Measurements from ENCODE around the gene FANCI. TPM values are rescaled to one million over a fixed set of nuclear protein-coding genes. Genes with fewer than 3 reads are reported as not detected.

The FANCI gene
- polyA plus RNA-seq, 1 experiment, result 11.5 TPM

DNA sequence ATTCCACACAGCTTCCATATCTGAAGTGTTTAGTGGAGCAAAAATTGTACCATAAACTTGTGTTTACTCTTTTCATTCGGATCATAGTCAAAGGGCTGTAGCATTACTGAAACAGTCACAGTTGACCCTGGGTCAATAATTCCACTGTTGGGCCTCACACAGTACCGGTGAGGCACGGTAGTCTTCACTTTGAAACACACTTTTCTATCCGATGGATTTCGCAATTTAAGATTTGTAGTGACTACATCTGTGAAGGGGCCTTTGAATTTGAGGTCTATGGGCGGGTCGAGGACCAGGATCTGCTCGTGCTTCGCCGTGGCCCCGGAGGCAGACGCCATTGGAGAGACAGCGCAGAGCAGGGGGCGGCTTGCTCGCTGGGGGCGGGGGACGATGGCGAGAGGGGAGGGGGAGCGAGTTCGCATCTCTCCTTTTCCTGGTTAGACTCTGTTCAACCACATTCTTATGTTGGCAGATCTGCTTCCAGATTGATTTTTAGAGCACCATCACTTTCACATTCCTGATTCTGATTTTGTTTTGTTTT, 42.2 kb upstream of the FANCI start:
- H3K27me3 ChIP-seq (ENCODE audit: control insufficient read depth, insufficient read depth, low read length), result no peaks in the 10 kb centered on the region
- POLR2A ChIA-PET, result no interaction called here
- CTCF ChIA-PET, result interaction anchor here (0.6 to 1.9 kb wide), 3 partner anchors 16 to 99 kb away, joined by 3 to 9 read pairs (median 3); no protein-coding TSS in a partner anchor
- H3K36me3 ChIP-seq (ENCODE audit: control insufficient read depth, insufficient read depth, low read length), result no peaks in the 10 kb centered on the region
- TF ChIP-seq, protein P1, sequence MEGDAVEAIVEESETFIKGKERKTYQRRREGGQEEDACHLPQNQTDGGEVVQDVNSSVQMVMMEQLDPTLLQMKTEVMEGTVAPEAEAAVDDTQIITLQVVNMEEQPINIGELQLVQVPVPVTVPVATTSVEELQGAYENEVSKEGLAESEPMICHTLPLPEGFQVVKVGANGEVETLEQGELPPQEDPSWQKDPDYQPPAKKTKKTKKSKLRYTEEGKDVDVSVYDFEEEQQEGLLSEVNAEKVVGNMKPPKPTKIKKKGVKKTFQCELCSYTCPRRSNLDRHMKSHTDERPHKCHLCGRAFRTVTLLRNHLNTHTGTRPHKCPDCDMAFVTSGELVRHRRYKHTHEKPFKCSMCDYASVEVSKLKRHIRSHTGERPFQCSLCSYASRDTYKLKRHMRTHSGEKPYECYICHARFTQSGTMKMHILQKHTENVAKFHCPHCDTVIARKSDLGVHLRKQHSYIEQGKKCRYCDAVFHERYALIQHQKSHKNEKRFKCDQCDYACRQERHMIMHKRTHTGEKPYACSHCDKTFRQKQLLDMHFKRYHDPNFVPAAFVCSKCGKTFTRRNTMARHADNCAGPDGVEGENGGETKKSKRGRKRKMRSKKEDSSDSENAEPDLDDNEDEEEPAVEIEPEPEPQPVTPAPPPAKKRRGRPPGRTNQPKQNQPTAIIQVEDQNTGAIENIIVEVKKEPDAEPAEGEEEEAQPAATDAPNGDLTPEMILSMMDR (IDR thresholded peaks at IDR 0.05; ENCODE audit: insufficient read depth, low read depth, low read length), result no peak
- DNase-seq (ENCODE audit: low read depth), result no peak
- no peak overlapping the region for H3K4me3 ChIP-seq (ENCODE audit: low read depth, low read length)

DNA sequence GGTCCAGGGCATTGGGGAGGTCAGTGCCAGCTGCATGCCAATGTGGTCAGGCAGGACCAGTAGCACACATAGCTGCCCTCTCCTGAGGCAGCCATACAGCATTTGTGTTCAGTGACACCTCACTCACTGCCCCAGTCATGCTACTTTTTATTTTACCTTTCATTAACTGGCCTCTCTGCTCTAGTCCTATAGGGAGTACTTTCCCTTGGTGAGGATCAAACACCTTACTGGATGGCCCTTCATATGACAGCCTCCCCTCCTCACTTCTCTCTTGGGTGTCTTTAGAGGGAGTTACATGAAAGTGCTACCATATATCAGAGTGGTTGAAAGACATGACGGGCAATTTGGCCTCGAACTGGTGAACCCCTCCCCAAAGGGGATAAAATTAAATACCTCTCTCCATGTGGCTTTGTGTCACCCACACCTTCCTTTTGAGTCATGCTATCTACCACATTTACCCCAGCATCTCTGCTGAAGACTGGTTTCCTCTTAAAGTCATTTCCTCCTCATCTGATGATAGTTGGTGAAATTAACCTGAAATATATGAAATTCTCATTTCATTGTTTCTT, 40.0 kb upstream of the FANCI start:
- Histone ChIP-seq H3K36me3 (ENCODE audit: control insufficient read depth, insufficient read depth, low read length) (no peaks in the 10 kb centered on the region), H3K27me3 (ENCODE audit: control insufficient read depth, insufficient read depth, low read length) (no peaks in the 10 kb centered on the region), H3K4me3 (ENCODE audit: low read depth, low read length) (no peak overlapping the region)
- ChIA-PET CTCF (interaction anchor here (1.8 kb wide), 1 partner anchor 156 kb away, joined by 7 read pairs; no protein-coding TSS in a partner anchor), POLR2A (no interaction called here)
- TF ChIP-seq, protein P1 (IDR thresholded peaks at IDR 0.05; ENCODE audit: insufficient read depth, low read depth, low read length), result no peak
- DNase-seq (ENCODE audit: low read depth), result no peak

- no peak for DNase-seq (ENCODE audit: low read depth)
- H3K36me3 ChIP-seq (ENCODE audit: control insufficient read depth, insufficient read depth, low read length), result no peaks in the 10 kb centered on the region
- 0 out of 2 replicates have a peak, but pooled peaks cover 1% of the 10 kb centered on the region for H3K27me3 ChIP-seq (ENCODE audit: control insufficient read depth, insufficient read depth, low read length)
- ChIA-PET CTCF (interaction anchor here (0.6 to 3.3 kb wide), 53 partner anchors 9 to 404 kb away, joined by 3 to 61 read pairs (median 4); partner anchors contain the start of gene FANCI), POLR2A (no interaction called here)
- TF ChIP-seq, protein P1 (IDR thresholded peaks at IDR 0.05; ENCODE audit: insufficient read depth, low read depth, low read length), result no peak
- no peak overlapping the region for H3K4me3 ChIP-seq (ENCODE audit: low read depth, low read length)
These were observed 37.7 kb upstream of the FANCI start for GRCh38 chr15:89205991-89206585.

DNA sequence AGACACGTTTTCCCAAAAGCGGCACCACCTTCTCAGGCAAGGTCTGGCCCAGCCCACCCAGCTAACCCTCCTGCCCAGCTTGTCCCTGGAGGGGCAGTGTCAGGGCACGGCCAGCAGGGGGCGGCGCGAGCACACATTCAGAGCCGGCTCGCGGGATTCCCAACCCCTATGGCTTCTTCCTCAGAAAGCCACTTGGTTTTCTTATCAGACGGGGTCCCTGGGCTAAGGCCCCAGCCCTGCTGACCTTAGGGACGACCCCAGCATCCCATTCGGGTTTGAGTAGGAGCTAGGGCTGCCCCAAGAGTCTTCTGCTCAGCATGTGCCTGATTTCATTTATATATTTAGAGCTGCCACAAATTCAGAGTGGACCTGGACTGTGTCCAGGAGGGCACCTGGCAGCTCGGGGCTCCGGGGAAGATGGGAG, 36.9 kb upstream of the FANCI start:
- POLR2A ChIA-PET, result no interaction called here
- TF ChIP-seq, protein P1 (IDR thresholded peaks at IDR 0.05; ENCODE audit: insufficient read depth, low read depth, low read length), result peak; percentile 100
- CTCF ChIA-PET, result interaction anchor here (0.6 to 3.3 kb wide), 59 partner anchors 9 to 404 kb away, joined by 3 to 61 read pairs (median 4); partner anchors contain the start of genes FANCI and POLG
- Histone ChIP-seq H3K36me3 (ENCODE audit: control insufficient read depth, insufficient read depth, low read length) (no peaks in the 10 kb centered on the region), H3K27me3 (ENCODE audit: control insufficient read depth, insufficient read depth, low read length) (0 out of 2 replicates have a peak, but pooled peaks cover 1% of the 10 kb centered on the region), H3K4me3 (ENCODE audit: low read depth, low read length) (no peak overlapping the region)
- DNase-seq (ENCODE audit: low read depth), result no peak

GRCh38 chr15:89208256-89208655, 35.5 kb upstream of the FANCI start:
- TF ChIP-seq, protein P1 (IDR thresholded peaks at IDR 0.05; ENCODE audit: insufficient read depth, low read depth, low read length), result no peak
- ChIA-PET POLR2A (no interaction called here), CTCF (interaction anchor here (2.0 to 3.3 kb wide), 4 partner anchors 13 to 94 kb away, joined by 10 to 61 read pairs (median 28); no protein-coding TSS in a partner anchor)
- H3K4me3 ChIP-seq (ENCODE audit: low read depth, low read length), result no peak overlapping the region
- no peaks in the 10 kb centered on the region for H3K36me3 ChIP-seq (ENCODE audit: control insufficient read depth, insufficient read depth, low read length)
- 0 out of 2 replicates have a peak, but pooled peaks cover 1% of the 10 kb centered on the region for H3K27me3 ChIP-seq (ENCODE audit: control insufficient read depth, insufficient read depth, low read length)
- DNase-seq (ENCODE audit: low read depth), result no peak

Measured in BJ (cell line).